Left cardiac atrium (tissue), 4 donors: ENCODE data around the gene ZBTB16. TPM values are rescaled to one million over a fixed set of nuclear protein-coding genes. Genes with fewer than 3 reads are reported as not detected.

Experiments
- ATAC-seq, 2 donors: fragments of 200-7000 bp; cut with Tn5 transposase; one replicate each; pipeline ENCODE4 v1.9.1; 2020; ENCODE audit warnings: mild to moderate bottlenecking in 2 of 2, moderate library complexity in 2 of 2
- DNase-seq: peaks from one replicate; pipeline ENCODE4 v3.0.0-alpha.2; 2020
- intact Hi-C, 2 donors: fragments of 100-400 bp; cut with DNase I; formaldehyde crosslinking; loops; one replicate each; pipeline versions ENCODE4 v1.14.1 to v1.15.1; 2022 to 2023
- total RNA-seq, 2 donors: library from RNA; stranded (reverse); fragmentation: NEBNext Ultra II Directional; extraction: Animal tissue kit (Norgen Biotek cat#: 25700); gene quantifications; one replicate each; pipeline ENCODE4 v1.2.1, GENCODE V29; 2021
- donor health status: DM: no; HTN: yes; CAD: no.
- donor health status: DM: no; HTN: yes; CAD: no; lungs with severe emphysema.
- donor health status: DM: yes; HTN: yes; CAD: no.
- donor health status: Dilated cardiomyopathy.

ZBTB16 gene
- total RNA-seq, 2 donors from 2014 or later: 65.2 to 79.5 TPM

DNA sequence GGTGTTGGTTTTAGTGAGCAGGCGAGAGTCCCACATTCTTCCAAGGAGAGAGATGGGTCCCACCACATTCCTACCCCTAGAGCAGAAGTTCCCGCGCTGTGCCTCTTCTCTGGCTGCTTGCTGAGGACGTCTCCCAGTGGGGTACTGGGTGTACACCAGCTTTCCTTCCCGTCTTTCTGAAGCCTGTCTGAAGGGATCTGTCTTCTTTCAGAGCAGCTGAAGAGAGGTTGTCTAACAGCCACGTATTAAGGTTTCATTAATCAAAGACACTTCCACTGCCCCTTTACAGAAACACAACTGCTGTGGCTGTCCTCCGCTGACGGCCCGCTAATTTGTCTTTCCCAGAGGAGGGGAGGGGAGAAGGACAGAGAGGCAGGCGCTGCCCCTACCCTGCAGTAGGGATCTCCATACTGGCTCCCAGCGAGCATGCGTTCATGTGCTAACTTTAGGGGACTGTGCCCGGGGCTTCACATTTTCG is 56.0 kb downstream of the ZBTB16 start:
- intact Hi-C loops: loop anchor here in 1 of 2 donors (10.0 kb wide), 1 partner anchor 51 kb away; no protein-coding TSS in a partner anchor
- DNase-seq (no peak), ATAC-seq (no peak)

DNA sequence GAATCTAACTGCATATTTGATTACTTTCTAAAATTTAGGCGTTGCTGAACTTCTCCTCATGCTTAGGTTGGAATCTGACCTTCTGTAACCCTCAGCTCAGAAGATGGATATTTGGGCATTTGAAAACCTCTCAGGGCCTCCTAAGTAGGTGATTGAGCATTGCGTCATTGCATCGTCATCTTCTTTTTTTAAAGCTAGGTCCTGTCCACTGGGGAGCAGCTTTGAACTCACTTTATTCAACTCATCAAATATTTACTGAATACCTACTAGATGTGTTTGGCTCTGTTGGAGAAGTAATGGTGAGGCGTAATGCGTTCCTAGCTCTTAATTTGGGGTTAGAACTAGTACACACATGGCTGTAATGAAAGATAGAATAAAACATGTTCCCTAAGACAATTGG is 56.8 kb downstream of the ZBTB16 start:
- ATAC-seq: no peak
- DNase-seq: no peak
- intact Hi-C loops: loop anchor here in 1 of 2 donors (10.0 kb wide), 1 partner anchor 52 kb away; no protein-coding TSS in a partner anchor

DNA sequence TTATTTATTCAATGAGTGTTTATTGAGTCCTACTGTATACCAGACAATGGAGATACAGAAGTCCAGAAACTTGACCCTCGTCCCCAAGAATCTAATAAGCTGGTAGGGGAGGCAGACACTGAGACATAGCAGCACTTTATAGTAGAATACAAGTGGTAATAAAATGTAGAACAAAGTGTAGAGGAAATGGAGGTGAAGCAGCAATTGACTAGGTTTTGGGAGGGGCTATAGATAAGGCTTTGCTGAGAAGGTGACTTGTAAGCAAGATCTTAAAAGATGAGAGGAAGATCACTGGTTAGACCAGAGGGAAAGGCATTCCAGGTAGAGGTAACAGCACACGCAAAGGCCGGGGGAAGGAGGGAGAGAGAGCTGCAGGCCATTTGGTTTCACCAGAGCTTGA is 57.3 kb downstream of the ZBTB16 start:
- ATAC-seq (no peak), DNase-seq (no peak)
- intact Hi-C loops: loop anchor here in 1 of 2 donors (10.0 kb wide), 1 partner anchor 52 kb away; no protein-coding TSS in a partner anchor

DNA sequence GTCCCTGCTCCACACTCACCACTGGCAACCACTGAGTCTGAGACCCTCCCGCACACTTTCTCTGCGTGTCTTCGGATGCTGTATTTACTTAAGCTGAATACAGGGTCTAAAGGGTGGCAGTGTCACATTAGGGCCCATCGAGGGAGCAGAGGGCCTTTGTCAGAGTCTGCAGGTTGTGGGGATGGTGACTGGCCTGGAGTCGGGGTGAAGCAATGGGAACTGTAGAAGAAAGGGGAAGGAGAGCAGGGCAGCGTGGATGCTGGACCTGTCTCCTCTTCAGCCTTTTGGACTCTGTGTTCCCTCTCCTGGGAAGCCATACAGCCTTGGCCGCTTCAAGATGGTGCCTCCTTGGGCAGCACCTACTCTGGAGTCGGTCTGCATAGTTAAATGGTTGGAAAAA is 61.1 kb downstream of the ZBTB16 start:
- ATAC-seq (no peak), DNase-seq (no peak)

DNA sequence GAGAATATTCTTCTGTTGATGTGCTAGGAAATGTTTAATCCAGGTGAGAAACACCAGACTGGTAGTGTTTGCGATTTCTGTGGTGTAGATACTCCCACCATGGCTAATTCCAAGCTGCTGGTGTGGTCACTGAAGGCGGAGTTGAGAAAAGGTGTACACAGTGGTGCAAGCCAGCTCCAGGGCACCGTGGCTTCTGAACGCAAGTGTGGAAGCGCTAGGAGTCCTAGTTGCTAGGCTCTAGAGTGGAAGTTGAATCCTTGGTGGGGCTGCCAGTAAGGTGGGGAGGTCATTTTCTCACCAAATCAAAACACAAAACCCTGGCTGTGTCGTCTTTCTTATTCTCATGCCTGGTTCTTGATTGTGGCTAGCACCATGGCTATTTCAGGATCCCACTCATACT is 61.6 kb downstream of the ZBTB16 start:
- DNase-seq (no peak), ATAC-seq (no peak)
- intact Hi-C loops: no loop called here

More for the DNA sequence above, 61.1 kb downstream of the ZBTB16 start:
- intact Hi-C loops: no loop called here

DNA sequence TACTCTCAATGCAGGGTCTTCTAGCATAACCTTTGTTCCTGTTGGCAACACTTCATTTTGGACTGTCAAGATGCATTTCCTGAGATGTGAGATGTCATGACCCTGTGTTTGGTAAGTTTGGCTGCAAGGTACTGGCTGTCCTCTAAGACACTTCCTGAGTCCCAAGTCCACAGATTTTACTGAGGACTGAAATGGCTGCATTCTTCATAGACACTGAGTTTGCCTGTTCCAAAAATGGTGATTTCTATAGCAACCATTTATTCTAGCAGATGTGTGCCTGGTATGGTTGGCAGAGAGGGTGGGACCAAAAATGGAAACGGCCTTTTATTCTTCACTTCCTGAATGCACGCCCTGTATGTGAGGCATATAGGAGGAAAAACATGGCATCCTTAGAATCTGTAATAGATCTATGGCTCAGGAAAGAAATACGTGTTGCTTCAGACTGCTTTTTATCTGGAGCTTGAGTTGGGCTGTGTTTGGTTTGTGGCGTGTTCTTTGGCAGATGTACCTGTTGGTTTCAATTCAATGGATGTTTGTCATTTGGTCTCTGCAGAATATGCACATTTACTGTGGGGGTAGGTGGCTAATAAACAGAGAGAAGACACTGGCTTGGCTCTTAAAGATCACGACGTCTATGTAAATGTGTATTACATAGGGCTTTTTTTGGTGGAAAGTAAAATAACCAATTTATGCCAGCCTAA is 62.4 kb downstream of the ZBTB16 start:
- ATAC-seq: no peak
- DNase-seq: no peak
- intact Hi-C loops: no loop called here

DNA sequence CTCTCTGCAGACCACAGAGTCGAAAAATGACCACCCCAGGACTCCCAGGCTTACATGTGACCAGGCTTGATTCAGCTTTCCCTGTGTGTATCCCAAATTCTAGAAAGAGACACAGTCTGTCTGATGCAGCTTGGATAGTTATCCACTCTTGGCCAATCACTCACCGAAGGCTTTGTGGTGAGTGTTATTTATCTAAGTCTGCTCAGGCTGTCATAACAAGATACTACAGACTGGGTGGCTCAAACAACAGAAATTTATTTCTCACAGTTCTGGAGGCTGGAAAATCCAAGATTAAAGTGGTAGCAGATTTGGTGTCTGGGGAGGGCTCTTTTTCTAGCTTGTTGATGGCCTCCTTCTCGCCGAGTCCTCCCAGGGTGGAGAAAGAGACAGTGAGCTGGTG is 63.2 kb downstream of the ZBTB16 start:
- ATAC-seq: peak in 1 of 2 donors; percentile 52
- intact Hi-C loops: no loop called here
- DNase-seq: no peak

DNA sequence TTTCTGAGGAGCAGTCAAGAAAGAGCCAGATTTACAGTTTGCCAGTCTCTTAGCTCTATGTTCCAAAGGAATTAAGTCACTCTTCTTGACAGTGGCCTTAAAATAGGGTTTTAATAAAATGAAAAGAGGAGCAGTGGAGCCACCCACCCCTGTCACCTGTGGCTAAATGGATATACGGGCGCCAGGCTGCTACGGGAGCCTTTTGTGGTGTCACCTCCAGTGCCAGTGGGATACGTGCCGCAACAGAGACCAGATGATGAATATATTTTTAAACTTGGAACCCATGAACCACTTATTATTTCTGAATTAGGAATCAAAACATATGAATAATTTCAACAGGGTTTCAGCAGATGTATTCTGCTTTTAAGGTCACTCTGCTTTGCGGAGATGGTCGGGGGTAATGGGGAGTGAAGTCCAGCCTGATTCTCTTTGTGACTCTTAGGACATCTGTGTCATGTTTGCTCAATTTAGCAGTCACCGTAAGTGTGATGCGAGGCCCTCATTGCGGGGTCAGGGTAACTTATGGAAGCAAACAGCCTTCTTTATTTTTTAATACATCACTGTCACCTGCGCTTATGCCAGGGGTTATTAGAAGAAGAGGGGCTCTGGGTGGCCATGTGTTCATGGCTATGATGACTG is 64.3 kb downstream of the ZBTB16 start:
- intact Hi-C loops: no loop called here
- DNase-seq (no peak), ATAC-seq (no peak)

DNA sequence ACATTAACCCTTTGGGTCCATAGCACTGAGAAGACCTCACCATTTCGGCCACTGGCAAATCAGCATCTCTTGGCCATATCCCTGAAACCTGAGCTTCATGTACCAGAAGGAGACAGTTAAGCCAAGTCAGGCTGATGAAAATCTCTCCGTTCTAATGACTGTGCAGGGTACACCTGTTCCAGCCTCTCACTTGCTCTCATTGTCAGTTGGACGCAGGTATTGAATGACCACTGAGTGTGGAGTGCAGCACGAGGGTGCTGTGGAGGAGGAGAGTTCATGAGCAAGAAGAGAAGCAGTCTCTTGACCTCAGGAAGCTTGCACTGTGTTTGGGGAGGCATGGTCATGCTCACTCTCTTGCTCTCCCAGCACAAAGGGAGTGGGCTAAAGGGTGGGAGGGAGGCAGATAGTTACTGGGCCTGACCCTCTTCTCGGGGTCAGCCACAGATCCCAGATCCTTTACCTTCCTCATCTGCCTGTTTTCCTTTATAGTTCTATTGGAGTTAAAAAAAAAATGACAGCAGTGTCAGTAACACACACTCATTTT is 65.2 kb downstream of the ZBTB16 start:
- ATAC-seq (no peak), DNase-seq (no peak)
- intact Hi-C loops: no loop called here

DNA sequence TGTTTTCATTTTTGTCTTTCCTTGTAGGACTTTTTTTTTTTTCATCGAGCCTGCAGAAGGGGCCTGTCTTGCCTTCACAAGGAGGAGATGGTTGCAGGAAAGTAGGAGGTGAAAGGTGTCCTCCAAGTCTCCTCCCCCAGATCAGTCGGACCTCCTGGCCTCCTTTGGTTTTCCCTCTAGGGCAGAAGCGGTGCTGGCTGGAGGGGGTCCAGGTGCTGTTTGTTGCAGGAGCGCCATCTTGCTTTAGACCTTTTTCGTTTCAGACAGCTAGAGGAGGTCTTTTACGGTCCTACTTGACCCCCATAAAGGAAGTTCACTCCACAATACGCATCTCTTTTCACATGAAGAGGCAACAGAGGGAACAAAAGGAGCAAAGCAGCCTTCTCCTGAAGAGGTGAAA is 66.0 kb downstream of the ZBTB16 start:
- ATAC-seq (no peak), DNase-seq (no peak)
- intact Hi-C loops: no loop called here

DNA sequence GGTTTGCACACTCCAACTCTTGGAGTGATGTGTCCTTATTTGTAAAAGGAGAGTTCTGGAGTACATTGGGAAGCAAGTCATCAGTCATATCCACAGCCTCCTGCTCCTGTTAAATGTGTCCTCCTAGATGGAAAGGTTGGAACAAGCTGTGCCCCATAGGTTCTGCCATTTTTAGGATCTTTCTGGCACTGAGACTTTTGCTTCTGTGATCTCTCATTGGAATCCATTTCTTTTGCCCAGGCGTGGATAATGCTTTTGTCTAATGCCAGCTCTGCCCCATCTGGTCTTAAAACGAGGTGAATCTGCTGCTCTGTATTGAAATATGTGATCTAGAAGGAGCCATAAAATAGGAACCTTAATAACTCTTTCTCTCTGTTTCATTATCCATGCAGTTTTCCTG is 66.4 kb downstream of the ZBTB16 start:
- intact Hi-C loops: no loop called here
- DNase-seq (no peak), ATAC-seq (no peak)

DNA sequence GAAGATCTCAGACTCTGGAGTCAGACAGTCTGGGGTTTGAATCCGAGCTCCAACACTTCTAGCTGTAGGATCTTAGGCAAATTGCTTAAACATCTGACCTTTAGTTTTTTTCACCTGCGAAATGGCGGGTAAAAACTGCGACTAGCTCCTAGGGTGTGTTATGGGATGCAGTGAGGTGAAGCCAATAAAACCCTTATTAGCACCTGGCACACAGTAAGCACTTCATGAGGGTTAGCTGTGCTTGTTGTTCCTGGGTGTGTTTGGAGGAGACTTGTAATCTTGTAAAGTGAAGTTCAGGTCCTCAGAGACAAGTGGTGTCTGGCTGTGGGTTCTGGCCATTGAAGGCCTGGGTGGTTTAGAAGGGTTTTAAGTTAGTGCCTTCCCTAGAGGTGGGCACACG is 68.9 kb downstream of the ZBTB16 start:
- DNase-seq: no peak
- ATAC-seq: no peak
- intact Hi-C loops: no loop called here

DNA sequence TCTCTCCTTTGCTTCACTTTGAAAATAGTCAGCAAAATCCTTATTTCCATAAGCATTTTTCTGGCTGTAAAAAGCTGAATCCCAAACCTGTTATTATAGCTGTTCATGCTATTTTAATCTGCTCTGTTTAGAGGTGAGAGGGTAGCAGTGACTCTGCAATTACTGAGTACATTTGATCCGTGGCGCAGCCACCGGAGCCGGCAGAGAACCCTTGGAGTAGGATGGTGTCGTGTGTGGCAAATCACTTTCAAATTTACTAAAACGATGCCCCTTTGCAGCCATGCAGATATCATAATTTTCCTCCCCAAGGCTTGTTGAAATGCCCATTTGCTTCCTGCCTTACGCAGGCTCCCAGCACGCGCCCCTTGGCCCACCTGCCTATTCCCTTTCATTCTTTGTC is 69.6 kb downstream of the ZBTB16 start:
- ATAC-seq: no peak

DNA sequence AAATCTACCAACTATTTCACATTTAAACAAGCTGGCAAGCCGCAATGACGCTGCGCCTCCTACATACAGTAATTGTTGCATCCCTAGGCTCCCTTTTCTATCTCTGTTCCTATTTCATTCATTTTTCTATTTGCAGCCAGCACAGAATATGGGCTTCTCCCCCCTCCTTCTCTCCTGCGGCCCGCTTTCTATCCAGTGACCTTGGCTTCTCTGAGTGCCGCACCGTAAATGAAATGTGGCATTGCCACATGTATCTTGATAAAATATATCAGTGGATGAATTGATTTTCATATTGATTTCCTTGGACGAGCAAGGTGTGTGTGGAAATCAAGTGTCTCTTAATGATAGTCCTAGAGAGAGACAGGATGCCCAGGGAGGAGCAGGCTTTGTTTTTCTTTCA is 70.2 kb downstream of the ZBTB16 start:
- DNase-seq (no peak), ATAC-seq (no peak)
- intact Hi-C loops: no loop called here

More for the DNA sequence above, 69.6 kb downstream of the ZBTB16 start:
- intact Hi-C loops: no loop called here
- no peak for DNase-seq

DNA sequence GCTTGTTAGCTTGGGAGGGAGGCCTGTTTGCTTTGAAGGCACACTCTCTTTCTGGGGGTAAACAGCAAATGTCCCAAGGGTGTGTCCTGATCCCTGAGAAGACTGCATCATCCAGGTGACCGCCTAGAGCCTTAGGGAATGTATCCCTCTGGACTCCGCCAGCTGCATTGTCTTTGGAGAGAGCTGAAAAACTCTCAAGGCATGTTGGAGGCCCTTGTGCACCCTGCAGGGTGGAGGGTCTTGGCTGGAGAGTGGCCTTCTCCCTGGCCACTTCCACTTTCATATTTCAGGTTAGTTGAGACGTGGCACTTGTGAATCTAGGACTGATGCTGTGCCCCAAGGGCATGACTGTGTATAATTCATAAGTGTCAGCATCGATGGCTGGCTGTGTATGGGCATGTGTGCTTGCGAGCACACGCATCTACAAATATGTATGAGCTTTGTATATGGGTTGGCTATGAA is 70.6 kb downstream of the ZBTB16 start:
- no peak for ATAC-seq
- no peak for DNase-seq
- intact Hi-C loops: no loop called here

DNA sequence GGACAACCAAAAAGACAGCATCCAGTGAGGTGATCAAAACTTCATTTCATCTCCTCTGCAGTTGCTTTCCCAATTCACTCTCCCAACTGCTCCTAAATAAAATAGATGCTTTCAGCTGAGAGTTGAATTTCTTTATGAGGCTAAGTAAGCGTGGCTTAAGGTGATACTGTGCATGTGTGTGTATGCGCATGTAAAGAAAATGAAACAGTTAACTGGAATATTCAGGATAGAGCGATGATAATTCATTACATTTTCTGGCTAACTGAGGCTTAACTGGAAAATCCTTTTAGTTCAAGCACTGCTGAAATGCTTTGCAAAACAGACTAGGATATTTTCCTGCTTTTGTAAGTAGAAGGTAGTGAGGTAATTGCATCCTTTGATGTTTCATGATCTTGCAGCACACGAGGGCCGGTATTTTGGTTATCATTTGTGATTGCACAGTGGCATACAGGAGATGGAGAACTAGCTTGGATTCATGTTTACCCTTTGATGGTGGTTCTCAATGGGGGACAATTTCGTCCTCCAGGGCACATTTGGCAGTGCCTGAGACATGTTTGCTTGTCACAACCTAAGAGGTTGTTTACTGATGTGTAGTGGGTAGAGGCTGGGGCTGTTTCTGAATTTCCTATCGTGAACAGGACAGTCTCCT is 71.2 kb downstream of the ZBTB16 start:
- intact Hi-C loops: no loop called here
- no peak for ATAC-seq
- no peak for DNase-seq

DNA sequence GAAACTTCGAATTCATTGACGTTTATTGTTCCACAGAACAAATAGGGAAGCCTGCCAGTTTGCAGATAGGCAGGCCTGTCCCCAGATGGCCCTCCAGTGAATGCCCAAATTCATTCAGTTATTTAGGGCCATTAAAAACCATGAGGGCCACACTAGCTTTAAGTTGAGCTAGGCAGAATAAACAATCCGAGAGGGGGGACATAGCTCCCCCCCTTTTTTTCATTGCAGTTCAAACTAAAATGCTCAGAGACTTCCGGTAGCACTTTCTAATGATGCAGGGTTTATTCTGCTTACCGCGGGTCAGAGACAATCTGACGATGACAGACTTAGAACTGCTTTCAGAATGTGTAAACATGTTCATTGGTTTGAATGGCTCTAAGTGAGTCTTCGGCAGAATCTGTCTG is 72.0 kb downstream of the ZBTB16 start:
- ATAC-seq (no peak), DNase-seq (no peak)
- intact Hi-C loops: no loop called here

DNA sequence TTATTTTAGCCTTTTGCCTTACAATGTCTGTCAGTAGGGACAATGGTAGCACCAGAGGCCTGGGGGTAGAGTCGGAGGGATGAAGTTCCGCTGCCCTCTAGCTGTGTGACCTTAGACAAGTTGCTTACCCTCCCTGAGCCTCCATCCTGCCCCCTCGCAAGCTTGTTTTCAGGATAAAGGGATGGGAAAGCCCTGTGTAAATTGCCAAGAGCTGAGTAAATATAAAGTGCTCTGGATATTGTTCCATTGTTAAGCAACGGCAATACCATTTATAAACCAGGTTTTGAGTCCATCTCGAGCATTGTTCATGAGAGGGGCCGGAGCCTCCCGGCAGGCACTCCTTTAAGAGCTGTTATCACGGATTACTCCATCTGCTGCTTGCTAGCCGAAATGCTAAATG is 72.9 kb downstream of the ZBTB16 start:
- ATAC-seq: no peak
- intact Hi-C loops: no loop called here
- no peak for DNase-seq

DNA sequence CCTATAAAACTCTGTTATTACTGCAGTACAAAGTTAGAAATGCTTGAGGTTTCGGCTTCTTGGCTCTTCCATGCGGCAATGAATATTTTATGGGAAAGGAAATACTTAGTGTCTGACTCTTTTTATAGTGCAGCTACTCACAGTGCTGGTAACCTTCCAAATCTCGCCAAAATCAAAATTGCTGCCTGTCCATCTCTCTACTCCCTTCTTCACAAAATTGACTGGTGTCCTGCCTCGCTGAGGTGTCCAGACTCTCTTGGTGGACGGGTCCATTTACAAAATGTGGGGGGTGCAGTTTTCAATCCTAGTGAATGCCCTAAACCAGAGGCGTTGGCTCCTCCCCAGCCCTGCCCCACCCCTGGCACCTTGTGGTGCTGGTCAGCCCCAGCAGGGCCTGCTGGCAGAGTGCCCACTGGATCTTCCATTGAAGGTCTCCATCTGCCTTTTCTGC is 73.5 kb downstream of the ZBTB16 start:
- ATAC-seq: no peak
- DNase-seq: no peak
- intact Hi-C loops: no loop called here
